Measurements from ENCODE around the gene LBX1. TPM values are rescaled to one million over a fixed set of nuclear protein-coding genes. Genes with fewer than 3 reads are reported as not detected.
A peak's percentile ranks its signal among the peaks of the same experiment; 100 is the strongest.

The LBX1 gene
- total RNA-seq, 1 donor from 2014 or later: not detected

GRCh38 chr10:101236376-101237080 is 7.3 kb upstream of the LBX1 start:
- peaks cover 84% of the 10 kb centered on the region for H3K27me3 Mint-ChIP-seq
- intact Hi-C loops (cut with micrococcal nuclease): loop anchor here (1.0 to 5.0 kb wide), 2 partner anchors 10 to 56 kb away; no protein-coding TSS in a partner anchor
- no peak for DNase-seq
- H3K27ac Mint-ChIP-seq: no peak overlapping the region
- no peak overlapping the region for H3K4me3 Mint-ChIP-seq
- H3K36me3 Mint-ChIP-seq (ENCODE audit: low read depth): no peaks in the 10 kb centered on the region
- H3K4me1 Mint-ChIP-seq: peaks cover 6% of the 10 kb centered on the region
- no peaks in the 10 kb centered on the region for H3K9me3 Mint-ChIP-seq

GRCh38 chr10:101235766-101236165 is 6.5 kb upstream of the LBX1 start:
- H3K27ac Mint-ChIP-seq: no peak overlapping the region
- no peak for DNase-seq
- peaks cover 6% of the 10 kb centered on the region for H3K4me1 Mint-ChIP-seq
- intact Hi-C loops (cut with micrococcal nuclease): loop anchor here (5.0 kb wide), 1 partner anchor 57 kb away; no protein-coding TSS in a partner anchor
- no peaks in the 10 kb centered on the region for H3K9me3 Mint-ChIP-seq
- peaks cover 89% of the 10 kb centered on the region for H3K27me3 Mint-ChIP-seq
- no peak overlapping the region for H3K4me3 Mint-ChIP-seq
- no peaks in the 10 kb centered on the region for H3K36me3 Mint-ChIP-seq (ENCODE audit: low read depth)

DNA sequence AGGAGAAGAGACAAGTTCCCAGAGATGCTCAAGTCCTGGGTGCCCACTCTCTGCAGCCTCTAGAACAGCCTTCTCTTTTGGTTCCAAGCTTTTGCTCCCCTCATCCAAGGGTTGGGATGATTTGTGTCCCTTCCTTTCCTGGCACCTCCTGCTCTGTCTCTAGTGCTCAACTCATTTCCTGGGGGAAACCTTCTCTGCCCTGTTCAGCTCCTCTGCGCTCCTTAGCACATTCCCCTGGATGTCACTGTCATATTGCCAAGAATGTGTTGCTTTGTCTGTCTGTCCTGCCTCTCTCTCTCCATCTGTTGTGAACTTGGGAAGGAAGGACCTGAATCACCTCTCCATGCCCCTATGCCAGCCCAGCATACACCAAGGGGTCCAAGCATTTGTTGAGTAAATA is 5.1 kb upstream of the LBX1 start:
- H3K27me3 Mint-ChIP-seq: peaks cover 81% of the 10 kb centered on the region
- no peaks in the 10 kb centered on the region for H3K36me3 Mint-ChIP-seq (ENCODE audit: low read depth)
- no peak for DNase-seq
- H3K4me1 Mint-ChIP-seq: peaks cover 6% of the 10 kb centered on the region
- intact Hi-C loops (cut with micrococcal nuclease): no loop called here
- H3K4me3 Mint-ChIP-seq: no peak overlapping the region
- H3K9me3 Mint-ChIP-seq: no peaks in the 10 kb centered on the region
- no peak overlapping the region for H3K27ac Mint-ChIP-seq

GRCh38 chr10:101233863-101234262 is 4.6 kb upstream of the LBX1 start:
- Mint-ChIP-seq H3K27me3 (peaks cover 80% of the 10 kb centered on the region), H3K9me3 (no peaks in the 10 kb centered on the region), H3K27ac (no peak overlapping the region), H3K4me3 (no peak overlapping the region), H3K36me3 (ENCODE audit: low read depth) (peaks cover 2% of the 10 kb centered on the region), H3K4me1 (peaks cover 8% of the 10 kb centered on the region)
- intact Hi-C loops (cut with micrococcal nuclease): no loop called here
- DNase-seq: no peak

DNA sequence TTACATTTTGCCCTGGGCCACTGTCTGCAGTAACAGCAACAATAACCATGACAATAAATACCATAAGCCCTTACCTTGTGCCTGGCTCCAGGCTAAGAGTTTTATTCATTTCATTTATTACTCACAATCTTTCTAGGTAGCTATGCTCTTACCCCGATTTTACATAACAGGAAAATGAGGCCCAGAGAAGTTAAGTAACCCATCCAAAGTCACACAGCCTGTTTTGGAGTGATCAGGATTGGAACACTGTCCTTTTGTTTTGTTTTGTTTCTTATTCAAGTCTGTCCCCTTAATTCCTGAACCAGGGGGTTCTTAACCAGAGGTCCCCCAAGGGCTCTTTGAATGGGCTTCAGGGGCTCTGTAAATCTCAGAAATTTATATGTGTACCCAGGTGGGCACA is 4.2 kb upstream of the LBX1 start:
- no peak for DNase-seq
- no peaks in the 10 kb centered on the region for H3K9me3 Mint-ChIP-seq
- no peak overlapping the region for H3K27ac Mint-ChIP-seq
- intact Hi-C loops (cut with micrococcal nuclease): no loop called here
- H3K36me3 Mint-ChIP-seq (ENCODE audit: low read depth): peaks cover 2% of the 10 kb centered on the region
- H3K27me3 Mint-ChIP-seq: peaks cover 79% of the 10 kb centered on the region
- H3K4me3 Mint-ChIP-seq: no peak overlapping the region
- H3K4me1 Mint-ChIP-seq: peaks cover 8% of the 10 kb centered on the region

DNA sequence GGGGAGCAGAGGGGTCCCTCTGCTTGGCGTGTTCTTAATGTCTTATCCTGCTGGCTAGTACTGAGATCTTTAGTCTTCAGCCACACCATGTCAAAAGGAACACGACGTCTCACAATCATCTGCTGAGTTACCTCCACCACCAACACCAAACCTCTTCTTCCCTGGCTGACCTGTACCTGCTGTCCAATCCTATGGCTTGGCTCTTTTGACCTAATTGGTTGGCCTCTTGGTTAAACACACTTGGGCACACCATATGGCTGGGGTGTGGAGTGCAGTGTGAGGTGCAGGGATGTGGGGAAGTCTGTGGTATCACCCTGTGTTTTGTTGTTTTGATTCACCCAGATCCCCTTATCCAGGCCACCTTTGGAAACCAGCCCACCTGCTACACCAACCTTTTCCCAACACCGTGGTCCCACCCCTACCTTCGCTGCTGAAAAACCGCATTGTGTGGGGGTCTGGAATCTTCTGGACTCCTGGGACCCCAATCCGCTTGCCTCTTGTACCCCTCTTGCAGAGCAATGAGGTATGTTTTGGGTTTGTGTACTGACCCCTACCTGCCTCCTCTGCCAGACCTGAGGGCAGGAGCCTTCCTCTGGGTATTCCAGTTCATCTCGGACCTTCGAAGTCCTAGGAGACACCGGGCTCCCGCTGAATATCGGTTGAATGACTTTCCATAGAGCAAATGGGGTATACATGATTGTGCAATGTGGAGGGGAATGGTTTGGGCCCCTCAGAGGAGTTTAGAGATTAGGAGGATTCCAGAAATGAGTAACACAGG is 2.8 kb upstream of the LBX1 start:
- Mint-ChIP-seq H3K9me3 (no peaks in the 10 kb centered on the region), H3K4me1 (peaks cover 6% of the 10 kb centered on the region), H3K27ac (no peak overlapping the region), H3K4me3 (no peak overlapping the region), H3K36me3 (ENCODE audit: low read depth) (peaks cover 3% of the 10 kb centered on the region), H3K27me3 (peaks cover 77% of the 10 kb centered on the region)
- no peak for DNase-seq
- intact Hi-C loops (cut with micrococcal nuclease): no loop called here

- intact Hi-C loops (cut with micrococcal nuclease): no loop called here
- Mint-ChIP-seq H3K27me3 (peaks cover 78% of the 10 kb centered on the region), H3K4me3 (no peak overlapping the region), H3K36me3 (ENCODE audit: low read depth) (peaks cover 3% of the 10 kb centered on the region), H3K27ac (no peak overlapping the region), H3K4me1 (peaks cover 10% of the 10 kb centered on the region), H3K9me3 (no peaks in the 10 kb centered on the region)
- DNase-seq: no peak
These were observed 1.8 kb upstream of the LBX1 start for GRCh38 chr10:101231092-101231491.

GRCh38 chr10:101230183-101230917 is 1.1 kb upstream of the LBX1 start:
- H3K36me3 Mint-ChIP-seq (ENCODE audit: low read depth): peaks cover 3% of the 10 kb centered on the region
- peak overlapping the region; percentile 6 for H3K4me3 Mint-ChIP-seq
- H3K27me3 Mint-ChIP-seq: peaks cover 78% of the 10 kb centered on the region
- intact Hi-C loops (cut with micrococcal nuclease): no loop called here
- no peak overlapping the region for H3K27ac Mint-ChIP-seq
- H3K9me3 Mint-ChIP-seq: no peaks in the 10 kb centered on the region
- H3K4me1 Mint-ChIP-seq: peaks cover 13% of the 10 kb centered on the region
- no peak for DNase-seq

DNA sequence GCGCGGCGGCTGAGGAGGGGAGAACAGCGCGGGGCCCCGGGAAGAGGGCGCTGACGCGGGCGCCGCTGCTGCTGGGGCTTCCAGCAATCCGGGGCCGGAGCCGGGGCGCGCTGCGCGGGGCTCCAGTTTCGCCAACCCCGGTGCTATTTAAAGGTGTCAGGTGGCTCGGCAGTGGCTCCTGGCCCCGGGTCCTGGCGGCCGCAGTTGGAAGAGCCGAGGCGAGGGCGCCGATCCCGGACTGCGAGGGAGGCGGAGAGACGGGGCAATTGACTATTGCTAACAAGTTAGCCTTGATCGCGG is 347 bp downstream of the LBX1 start:
- H3K27me3 Mint-ChIP-seq: peaks cover 73% of the 10 kb centered on the region
- H3K36me3 Mint-ChIP-seq (ENCODE audit: low read depth): peaks cover 3% of the 10 kb centered on the region
- peaks cover 17% of the 10 kb centered on the region for H3K4me1 Mint-ChIP-seq
- H3K4me3 Mint-ChIP-seq: no peak overlapping the region
- H3K27ac Mint-ChIP-seq: peak overlapping the region; percentile 84
- DNase-seq: no peak
- H3K9me3 Mint-ChIP-seq: no peaks in the 10 kb centered on the region
- intact Hi-C loops (cut with micrococcal nuclease): loop anchor here (10.0 kb wide), 2 partner anchors 574 to 1994 kb away; partner anchors contain the start of gene HPSE2

- H3K27ac Mint-ChIP-seq: peak overlapping the region; percentile 76
- peak overlapping the region; percentile 21 for H3K4me3 Mint-ChIP-seq
- peaks cover 71% of the 10 kb centered on the region for H3K27me3 Mint-ChIP-seq
These were observed 904 bp downstream of the LBX1 start for GRCh38 chr10:101228153-101228965.

DNA sequence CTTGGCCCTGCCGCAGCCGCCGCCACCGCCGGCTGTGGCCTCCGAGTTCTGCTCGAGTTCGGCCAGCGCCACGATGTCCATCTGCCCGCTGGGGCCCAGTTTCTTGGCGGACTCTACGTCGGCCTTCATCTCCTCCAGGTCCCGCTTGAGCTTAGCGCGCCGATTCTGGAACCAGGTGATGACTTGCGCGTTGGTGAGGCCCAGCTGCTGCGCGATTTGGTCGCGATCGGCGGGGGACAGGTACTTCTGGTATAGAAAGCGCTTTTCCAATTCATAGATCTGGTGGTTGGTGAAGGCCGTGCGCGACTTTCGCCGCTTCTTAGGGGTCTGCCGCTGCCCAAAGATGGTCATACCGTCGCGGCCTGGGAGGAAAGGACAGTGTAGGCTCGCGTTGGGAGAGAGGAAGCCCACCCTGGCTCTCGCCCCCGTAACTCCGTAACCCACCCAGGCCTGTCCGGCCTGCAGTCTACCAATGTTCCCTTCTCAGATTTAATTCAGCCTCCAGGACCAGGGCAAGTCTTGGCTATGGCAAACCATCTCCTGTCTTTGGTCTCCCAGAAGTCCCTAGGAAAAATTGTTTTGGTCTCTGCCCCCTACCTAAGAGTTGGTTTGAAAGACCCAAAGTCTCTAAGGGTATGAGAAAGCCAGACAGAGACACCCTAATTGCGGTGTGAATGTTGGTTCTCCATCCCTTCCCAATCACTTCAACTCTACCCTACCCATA is 1.7 kb downstream of the LBX1 start:
- Mint-ChIP-seq H3K36me3 (ENCODE audit: low read depth) (peaks cover 3% of the 10 kb centered on the region), H3K4me3 (peak overlapping the region; percentile 21), H3K9me3 (no peaks in the 10 kb centered on the region), H3K4me1 (peaks cover 17% of the 10 kb centered on the region), H3K27me3 (peaks cover 71% of the 10 kb centered on the region), H3K27ac (peak overlapping the region; percentile 76)
- peak; percentile 68 for DNase-seq
- intact Hi-C loops (cut with micrococcal nuclease): loop anchor here (2.0 to 10.0 kb wide), 3 partner anchors 399 to 1993 kb away; partner anchors contain the start of gene HPSE2

More at GRCh38 chr10:101228153-101228965, 904 bp downstream of the LBX1 start:
- intact Hi-C loops (cut with micrococcal nuclease): loop anchor here (10.0 kb wide), 2 partner anchors 574 to 1994 kb away; partner anchors contain the start of gene HPSE2
- Mint-ChIP-seq H3K9me3 (no peaks in the 10 kb centered on the region), H3K4me1 (peaks cover 17% of the 10 kb centered on the region), H3K36me3 (ENCODE audit: low read depth) (peaks cover 3% of the 10 kb centered on the region)
- DNase-seq: no peak

GRCh38 chr10:101226491-101227428 is 2.5 kb downstream of the LBX1 start:
- DNase-seq: peak; percentile 74
- Mint-ChIP-seq H3K27ac (peak overlapping the region; percentile 71), H3K9me3 (no peaks in the 10 kb centered on the region), H3K4me3 (peak overlapping the region; percentile 36), H3K27me3 (peaks cover 70% of the 10 kb centered on the region), H3K4me1 (peaks cover 19% of the 10 kb centered on the region), H3K36me3 (ENCODE audit: low read depth) (peaks cover 5% of the 10 kb centered on the region)
- intact Hi-C loops (cut with micrococcal nuclease): loop anchor here (1.0 to 10.0 kb wide), 4 partner anchors 11 to 1992 kb away; partner anchors contain the start of gene HPSE2

All from activated CD4-positive, alpha-beta T cell treated with anti-CD3 and anti-CD28 coated beads, Interleukin-2, amount 10 ng/mL, durations not matched to agents 24 days and 14 days (primary cell).